IPS-18c (cell line): Measurements from ENCODE around the gene PRKCD.

Experiments
- H3K4me3 ChIP-seq: 2 replicates; pipeline ENCODE4 v1.7.0; 2013; ENCODE audit warnings: low read depth, mild to moderate bottlenecking, low read length, moderate library complexity; ENCODE audit not compliant: insufficient read depth
- H3K9me3 ChIP-seq: one replicate; pipeline ENCODE4 v1.6.1; 2013; ENCODE audit warnings: mild to moderate bottlenecking, low read length, moderate library complexity; ENCODE audit not compliant: control insufficient read depth, insufficient read depth

Gene PRKCD

GRCh38 chr3:53192608-53193007 lies 31.6 kb downstream of the PRKCD start:
- H3K4me3 ChIP-seq = no peak overlapping the region

GRCh38 chr3:53193466-53194209 lies 32.6 kb downstream of the PRKCD start:
- no peaks in the 10 kb centered on the region for H3K9me3 ChIP-seq
- H3K4me3 ChIP-seq = no peak overlapping the region

More at GRCh38 chr3:53192608-53193007, 31.6 kb downstream of the PRKCD start:
- H3K9me3 ChIP-seq = no peaks in the 10 kb centered on the region

GRCh38 chr3:53194210-53195065 lies 33.4 kb downstream of the PRKCD start:
- H3K9me3 ChIP-seq = no peaks in the 10 kb centered on the region
- H3K4me3 ChIP-seq = no peak overlapping the region

GRCh38 chr3:53195066-53195450 lies 34.0 kb downstream of the PRKCD start:
- Histone ChIP-seq H3K4me3 (no peak overlapping the region), H3K9me3 (no peaks in the 10 kb centered on the region)

- H3K9me3 ChIP-seq = no peaks in the 10 kb centered on the region
- H3K4me3 ChIP-seq = no peak overlapping the region; the same call in 1 of the 2 replicates
These were observed 34.9 kb downstream of the PRKCD start for GRCh38 chr3:53195602-53196574.

DNA sequence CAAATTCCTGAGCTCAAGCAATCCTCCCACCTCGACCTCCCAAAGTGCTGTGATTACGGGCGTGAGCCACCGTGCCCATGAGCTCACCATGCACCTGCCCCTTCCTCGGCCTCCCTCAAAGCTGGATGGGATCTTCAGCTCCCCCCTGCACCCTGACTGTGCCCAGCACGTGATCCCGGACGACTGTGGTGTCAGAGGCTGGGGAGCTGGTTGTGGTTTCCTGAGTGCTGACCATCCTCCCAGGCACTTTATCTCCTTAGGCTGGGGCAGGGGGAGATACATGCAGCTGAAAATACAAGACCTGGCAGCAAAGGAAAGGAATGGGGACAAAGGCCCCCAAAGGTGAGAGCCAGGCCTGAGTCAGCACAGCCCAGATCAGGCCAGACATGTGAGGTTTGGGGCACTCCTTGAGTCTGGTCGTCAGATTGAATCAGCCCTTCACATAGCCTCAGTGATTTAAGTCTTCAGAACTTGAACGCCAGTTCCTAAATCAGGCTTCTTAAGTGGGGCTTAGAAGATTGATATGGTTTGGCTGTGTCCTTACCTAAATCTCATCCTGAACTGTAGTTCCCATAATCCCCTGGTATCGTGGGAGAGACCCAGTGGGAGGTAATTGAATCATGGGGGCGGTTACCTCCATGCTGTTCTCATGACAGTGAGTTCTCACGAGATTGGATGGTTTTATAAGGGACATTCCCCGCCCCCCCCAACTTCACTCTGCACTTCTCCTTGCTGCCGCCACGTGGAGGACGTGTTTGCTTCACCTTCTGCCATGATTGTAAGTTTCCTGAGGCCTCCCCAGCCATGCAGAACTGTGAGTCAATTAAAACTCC lies 35.8 kb downstream of the PRKCD start:
- Histone ChIP-seq H3K4me3 (no peak overlapping the region), H3K9me3 (peaks cover 2% of the 10 kb centered on the region)

- H3K9me3 ChIP-seq = peaks cover 2% of the 10 kb centered on the region
- H3K4me3 ChIP-seq = no peak overlapping the region; the same call in 1 of the 2 replicates
These were observed 37.4 kb downstream of the PRKCD start for GRCh38 chr3:53198256-53198977.

DNA sequence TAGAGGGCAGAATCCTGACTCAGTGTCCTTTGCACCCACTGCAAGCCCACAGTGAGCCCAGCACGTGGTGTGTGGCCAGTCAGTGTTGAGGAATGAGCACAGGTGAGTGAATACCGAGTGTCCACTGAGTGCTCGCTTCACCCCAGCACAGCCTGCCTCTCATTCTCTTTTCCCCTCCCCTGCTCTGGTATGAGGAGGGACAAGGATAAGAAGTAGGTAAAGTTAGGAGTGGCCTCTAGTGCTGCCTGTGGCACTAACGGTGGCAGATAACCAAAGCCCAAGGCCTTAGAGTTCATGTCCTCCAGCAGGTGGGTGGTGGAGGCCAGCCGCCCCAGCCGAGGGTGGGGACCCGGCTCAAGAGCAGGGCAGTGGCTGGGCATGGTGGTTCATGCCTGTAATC lies 38.0 kb downstream of the PRKCD start:
- H3K9me3 ChIP-seq = peaks cover 2% of the 10 kb centered on the region

DNA sequence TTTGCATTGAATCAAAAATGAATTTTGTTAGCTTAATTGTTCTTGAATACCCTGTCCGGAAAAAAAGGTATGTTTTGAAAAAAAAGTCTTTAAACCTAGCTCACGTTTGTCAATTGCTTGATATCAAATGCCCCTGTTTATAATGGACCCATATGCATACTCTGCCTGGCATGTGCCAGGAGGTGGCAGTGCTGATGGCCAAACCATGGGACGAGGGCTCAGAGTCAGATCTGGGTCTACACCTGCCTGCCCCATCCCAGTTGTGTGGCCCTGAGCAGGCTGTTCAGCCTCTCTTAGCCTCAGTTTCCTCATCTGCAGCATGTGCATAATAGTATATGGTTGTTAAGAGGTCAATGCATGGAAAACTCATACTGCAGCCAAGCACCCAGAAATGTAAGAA lies 38.8 kb downstream of the PRKCD start:
- peaks cover 2% of the 10 kb centered on the region for H3K9me3 ChIP-seq
- H3K4me3 ChIP-seq = no peak overlapping the region

More for the DNA sequence above, 38.0 kb downstream of the PRKCD start:
- no peak overlapping the region; the same call in 1 of the 2 replicates for H3K4me3 ChIP-seq

DNA sequence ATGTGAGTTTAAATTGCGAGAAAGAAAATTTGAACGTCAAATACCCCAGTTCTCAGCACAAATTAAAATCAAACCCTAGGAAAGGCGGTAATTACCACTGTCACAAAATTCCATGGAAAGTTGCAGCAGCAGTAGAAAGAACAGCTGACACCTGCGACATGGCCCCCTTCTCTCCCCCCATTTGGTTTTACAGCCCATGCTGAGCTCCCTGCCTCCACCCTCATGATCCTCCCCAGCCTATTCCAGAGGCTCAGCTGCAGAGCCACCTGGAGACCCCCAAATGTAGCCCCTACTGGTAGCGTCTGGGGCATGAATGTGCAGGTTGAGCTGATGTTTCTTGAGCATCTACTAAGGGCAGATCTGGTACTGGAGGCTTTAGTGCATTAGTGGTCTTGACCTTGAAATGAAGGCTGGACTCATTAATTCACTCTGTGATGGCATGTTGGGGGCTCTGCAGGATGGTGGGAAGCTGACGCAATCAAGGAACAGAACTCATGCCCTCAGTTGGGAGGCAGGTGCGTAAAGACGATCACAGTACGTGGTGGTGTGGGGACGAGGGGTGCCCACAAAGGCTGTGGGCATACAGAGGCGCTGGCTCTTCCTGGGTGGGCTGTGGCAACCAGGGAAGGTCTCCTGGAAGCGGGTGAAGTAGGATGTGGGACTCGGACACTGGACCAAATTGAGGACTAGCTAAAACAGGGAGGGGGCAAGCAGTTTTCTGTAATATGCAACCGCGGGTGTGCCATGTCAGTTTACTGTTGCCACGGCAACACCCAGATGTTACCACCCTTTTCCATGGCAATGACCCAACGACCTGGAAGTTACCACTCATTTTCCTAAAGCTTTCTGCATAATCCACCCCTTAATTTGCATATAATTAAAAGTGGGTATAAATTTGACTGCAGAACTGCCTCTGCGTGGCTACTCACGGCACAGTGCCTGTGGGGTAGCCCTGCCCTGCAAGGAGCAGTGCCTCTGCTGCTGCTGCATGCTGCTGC lies 39.8 kb downstream of the PRKCD start:
- Histone ChIP-seq H3K4me3 (no peak overlapping the region), H3K9me3 (peaks cover 2% of the 10 kb centered on the region)

DNA sequence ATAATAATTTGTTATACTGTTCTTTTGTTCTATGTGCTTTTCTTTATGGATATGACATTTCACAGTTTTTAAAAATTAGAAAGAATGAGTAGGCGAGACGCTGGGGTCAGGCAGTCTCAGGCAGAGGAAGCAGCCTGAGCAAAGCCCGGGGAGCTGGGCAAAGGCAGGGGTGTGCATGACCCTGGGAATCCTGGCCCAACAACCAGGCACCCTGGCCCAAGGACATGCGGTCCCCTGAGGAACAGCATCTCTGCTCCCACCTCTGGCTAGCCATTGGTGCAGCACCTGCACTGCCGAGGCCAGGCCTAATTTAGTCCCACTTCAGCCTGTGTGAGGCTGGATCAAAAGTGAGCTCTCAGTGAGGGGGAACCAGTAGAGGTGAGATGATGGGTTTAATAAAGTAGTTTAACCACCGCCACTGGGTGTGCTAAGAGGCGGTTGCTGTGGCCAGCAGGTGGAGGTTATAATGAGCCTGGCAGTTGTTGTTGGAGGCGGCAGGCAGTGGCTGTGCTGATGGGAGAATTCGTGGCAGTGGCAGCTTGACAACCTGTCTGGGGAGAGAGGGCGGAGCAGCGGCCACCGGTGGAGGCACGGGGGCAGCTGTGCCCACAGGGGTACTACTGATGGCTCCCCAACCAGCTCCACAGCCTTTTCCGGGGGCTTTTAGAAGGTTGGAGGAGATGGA lies 41.5 kb downstream of the PRKCD start:
- H3K9me3 ChIP-seq = peaks cover 2% of the 10 kb centered on the region
- no peak overlapping the region for H3K4me3 ChIP-seq

- H3K9me3 ChIP-seq = no peaks in the 10 kb centered on the region
- H3K4me3 ChIP-seq = no peak overlapping the region
These were observed 51.0 kb downstream of the PRKCD start for GRCh38 chr3:53211706-53212702.

DNA sequence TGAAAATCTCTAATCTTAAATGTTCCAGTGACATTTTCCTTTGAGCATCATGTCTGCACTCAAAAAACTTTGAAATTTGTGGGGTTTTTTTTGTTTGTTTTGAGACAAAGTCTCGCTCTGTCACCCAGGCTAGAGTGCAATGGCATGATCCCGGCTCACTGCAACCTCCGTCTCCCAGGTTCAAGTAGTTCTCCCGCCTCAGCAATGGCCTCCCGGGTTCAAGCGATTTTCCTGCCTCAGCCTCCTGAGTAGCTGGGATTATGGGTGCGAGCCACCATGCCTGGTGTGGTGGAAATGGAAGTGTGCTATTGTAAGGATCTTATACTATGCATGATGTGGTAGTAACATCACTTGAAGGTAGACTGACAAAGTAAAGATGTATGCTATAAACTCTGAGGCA lies 52.3 kb downstream of the PRKCD start:
- no peaks in the 10 kb centered on the region for H3K9me3 ChIP-seq
- no peak overlapping the region for H3K4me3 ChIP-seq
